Fibroblast of gingiva (primary cell): ENCODE measurements around the gene MIB1.

Source experiments
- DNase-seq: peaks from one replicate; pipeline ENCODE4 v3.0.0-alpha.2; 2011; ENCODE audit warnings: low read depth

MIB1 gene

GRCh38 chr18:21815101-21815500, 74.5 kb downstream of the MIB1 start:
- DNase-seq = no peak

- DNase-seq = peak; percentile 14
Measured at GRCh38 chr18:21820033-21820810, 79.6 kb downstream of the MIB1 start.

GRCh38 chr18:21820811-21821143, 80.2 kb downstream of the MIB1 start:
- no peak for DNase-seq

GRCh38 chr18:21823848-21824247, 83.3 kb downstream of the MIB1 start:
- no peak for DNase-seq

GRCh38 chr18:21826196-21826595, 85.6 kb downstream of the MIB1 start:
- peak; percentile 75 for DNase-seq

- DNase-seq = no peak
Measured at GRCh38 chr18:21826641-21827302, 86.2 kb downstream of the MIB1 start.

GRCh38 chr18:21830532-21830931, 89.9 kb downstream of the MIB1 start:
- no peak for DNase-seq

- peak; percentile 6 for DNase-seq
Measured at GRCh38 chr18:21831413-21831831, 90.8 kb downstream of the MIB1 start.

GRCh38 chr18:21833604-21834298, 93.2 kb downstream of the MIB1 start:
- no peak for DNase-seq

GRCh38 chr18:21834299-21834660, 93.7 kb downstream of the MIB1 start:
- no peak for DNase-seq

- DNase-seq = no peak
Measured at GRCh38 chr18:21841570-21841969, 101.0 kb downstream of the MIB1 start.

GRCh38 chr18:21843341-21843740, 102.7 kb downstream of the MIB1 start:
- DNase-seq = no peak

GRCh38 chr18:21851327-21851961, 110.9 kb downstream of the MIB1 start:
- peak; percentile 21 for DNase-seq

- no peak for DNase-seq
Measured at GRCh38 chr18:21853016-21853415, 112.4 kb downstream of the MIB1 start.

- DNase-seq = peak; percentile 89
Measured at GRCh38 chr18:21853775-21854552, 113.4 kb downstream of the MIB1 start.

GRCh38 chr18:21855432-21855831, 114.8 kb downstream of the MIB1 start:
- no peak for DNase-seq

- no peak for DNase-seq
Measured at GRCh38 chr18:21857871-21858270, 117.3 kb downstream of the MIB1 start.

GRCh38 chr18:21858544-21858943, 118.0 kb downstream of the MIB1 start:
- no peak for DNase-seq

- DNase-seq = no peak
Measured at GRCh38 chr18:21864386-21864785, 123.8 kb downstream of the MIB1 start.

GRCh38 chr18:21865043-21865442, 124.5 kb downstream of the MIB1 start:
- no peak for DNase-seq

GRCh38 chr18:21868770-21869169, 128.2 kb downstream of the MIB1 start:
- no peak for DNase-seq

- no peak for DNase-seq
Measured at GRCh38 chr18:21889570-21889969, 149.0 kb downstream of the MIB1 start.
